NCI-H82 (cell line): Measurements from ENCODE around the gene GIGYF2.
A peak's percentile ranks its signal among the peaks of the same experiment; 100 is the strongest.

Experiments
- DNase-seq: peaks from one replicate; lab custom pipeline; 2025; lab: John Stamatoyannopoulos, UW

Gene GIGYF2

DNA sequence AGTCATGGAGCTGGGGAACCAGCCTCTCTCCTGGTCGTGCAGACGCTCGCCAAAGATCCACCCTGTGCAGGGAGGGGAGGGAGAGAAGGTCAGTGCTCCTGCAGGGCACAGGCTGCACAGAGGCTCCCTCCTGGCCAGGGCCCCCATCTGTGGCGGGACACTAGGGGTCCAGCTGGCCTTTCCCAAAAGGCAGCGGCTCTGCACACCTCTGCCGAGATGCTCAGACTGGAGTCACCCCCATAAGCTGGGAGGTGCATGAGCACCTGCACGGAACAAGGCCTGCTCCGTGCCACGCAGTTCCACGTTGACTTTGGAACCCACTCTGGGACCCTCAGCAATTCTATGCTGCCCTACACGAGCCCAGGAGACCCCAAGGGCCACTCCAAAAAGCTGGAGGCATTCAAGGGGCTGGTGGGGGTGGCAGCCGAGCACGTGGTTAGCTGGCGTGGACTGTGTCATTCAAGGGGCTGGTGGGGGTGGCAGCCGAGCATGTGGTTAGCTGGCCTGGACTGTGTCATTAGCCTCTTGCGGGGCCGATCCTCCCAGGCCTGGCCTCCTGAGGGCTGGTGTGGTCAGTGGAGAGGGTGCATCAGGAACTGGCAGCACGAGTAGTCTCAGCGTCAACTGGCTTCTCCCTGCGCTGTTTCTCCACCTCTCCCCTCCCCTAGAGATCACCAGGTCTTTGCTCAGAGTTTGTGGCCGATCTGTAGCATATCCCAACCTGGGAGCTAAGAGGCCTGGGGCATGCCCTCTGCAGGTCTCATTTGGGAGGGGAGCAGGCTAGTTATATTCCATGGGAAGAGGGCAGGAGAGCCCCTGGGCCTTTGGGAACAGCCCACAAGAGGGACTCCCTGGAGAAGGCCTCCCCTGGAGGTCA is 182.7 kb downstream of the GIGYF2 start:
- no peak for DNase-seq

- no peak for DNase-seq
Observed at GRCh38 chr2:232880764-232881351, 183.7 kb downstream of the GIGYF2 start.

DNA sequence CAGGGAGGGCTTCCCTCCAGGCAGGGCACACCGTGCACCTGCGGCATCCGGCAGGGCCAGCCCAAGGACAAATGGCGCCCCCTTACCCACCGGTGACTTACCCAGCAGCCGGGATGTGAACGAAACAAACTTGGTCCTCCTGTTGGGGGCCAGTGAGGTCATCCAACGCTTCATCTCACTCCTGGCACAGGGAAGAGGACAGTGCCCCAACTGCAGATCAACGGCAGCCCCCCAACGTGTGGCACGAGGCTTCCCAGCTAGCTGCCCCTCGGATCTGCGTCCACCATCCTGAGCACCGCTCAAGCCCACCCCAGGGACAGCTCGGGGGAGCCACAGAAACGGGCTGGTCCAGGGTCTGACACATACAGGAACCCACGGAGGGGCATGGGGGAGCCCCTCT is 185.0 kb downstream of the GIGYF2 start:
- no peak for DNase-seq

DNA sequence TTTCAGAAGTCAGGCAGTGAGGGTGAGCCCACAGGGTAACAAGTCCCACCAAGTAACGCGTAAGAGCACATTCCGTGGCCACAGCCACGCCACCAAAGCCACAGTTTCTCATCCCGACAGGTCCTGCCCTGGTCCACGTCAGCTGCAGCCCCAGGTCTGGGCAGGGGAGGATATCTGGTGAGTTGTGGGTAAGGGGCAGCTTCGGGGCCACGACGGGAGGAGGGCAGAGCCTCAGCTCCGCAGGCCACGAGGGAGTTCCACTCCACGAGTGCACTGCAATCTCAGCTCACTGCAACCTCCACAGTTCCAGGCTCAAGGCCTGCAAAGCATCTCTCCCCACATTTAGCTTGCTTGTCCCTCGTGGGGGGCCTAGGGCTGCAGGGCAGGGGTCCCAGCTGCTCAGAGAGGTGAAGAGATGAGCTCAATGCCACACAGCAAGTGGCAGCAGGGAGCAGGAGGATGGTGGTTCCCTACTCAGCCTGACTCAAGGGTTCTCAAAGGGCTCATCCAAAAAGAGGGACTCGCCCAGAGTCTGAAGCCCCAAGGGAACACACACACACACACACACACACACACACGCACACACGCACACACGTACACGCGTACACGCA is 185.5 kb downstream of the GIGYF2 start:
- DNase-seq: no peak

- DNase-seq: no peak
Observed at GRCh38 chr2:232883116-232883721, 186.1 kb downstream of the GIGYF2 start.

GRCh38 chr2:232884001-232884421 is 186.9 kb downstream of the GIGYF2 start:
- DNase-seq: no peak

DNA sequence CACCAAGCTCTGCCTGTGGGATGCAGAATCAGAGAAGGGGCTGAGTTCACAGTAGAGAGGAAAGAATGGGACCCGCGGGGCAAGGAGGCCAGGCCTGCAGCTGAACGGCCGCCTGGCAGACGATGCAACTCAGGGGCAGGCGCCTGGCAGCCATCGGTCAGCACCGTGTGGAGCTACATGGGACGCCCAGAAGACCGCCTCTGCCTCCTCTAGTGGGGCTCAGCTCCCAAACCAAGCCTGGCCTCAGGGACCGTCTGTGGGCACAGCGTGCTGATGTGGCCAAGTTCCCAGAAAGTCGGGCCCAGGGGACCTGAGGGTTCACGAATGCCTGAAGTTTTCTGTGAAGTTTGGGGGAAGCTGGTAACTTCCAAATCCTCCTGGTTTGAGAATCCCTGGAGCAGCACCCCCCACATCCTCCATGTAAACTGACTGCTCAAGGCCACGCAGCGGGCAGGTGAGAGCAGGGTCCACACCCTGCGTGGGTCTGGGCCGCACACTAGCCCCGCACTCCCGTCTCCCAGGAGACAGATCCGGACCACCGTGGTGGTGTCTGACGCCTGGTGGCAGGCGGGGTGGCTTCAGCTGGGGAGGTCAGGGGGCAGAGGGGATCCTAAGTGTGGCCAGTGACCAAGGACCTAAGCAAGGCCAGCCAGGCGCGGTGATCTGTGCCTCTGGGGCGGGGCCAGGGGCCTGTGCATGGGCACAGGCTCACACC is 187.6 kb downstream of the GIGYF2 start:
- no peak for DNase-seq

GRCh38 chr2:232885264-232885961 is 188.3 kb downstream of the GIGYF2 start:
- no peak for DNase-seq

DNA sequence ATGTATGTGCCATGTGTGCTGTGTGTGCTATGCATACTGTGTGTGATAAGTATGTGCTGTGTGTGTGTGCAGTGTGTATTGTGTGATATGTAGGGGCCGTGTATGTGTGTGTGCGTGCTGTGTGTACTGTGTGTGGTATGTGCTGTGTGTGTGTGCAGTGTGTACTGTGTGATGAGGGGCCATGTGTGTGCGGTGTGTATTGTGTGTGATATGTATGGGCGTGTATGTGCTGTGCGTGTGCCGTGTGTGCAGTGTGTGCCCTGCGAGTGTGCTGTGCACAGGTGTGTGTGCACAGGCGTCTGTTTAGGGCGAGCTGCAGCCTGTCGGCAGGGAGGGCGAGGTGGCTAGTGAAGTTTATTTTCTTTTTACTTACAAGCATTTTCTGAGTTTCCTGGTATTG is 189.0 kb downstream of the GIGYF2 start:
- no peak for DNase-seq

DNA sequence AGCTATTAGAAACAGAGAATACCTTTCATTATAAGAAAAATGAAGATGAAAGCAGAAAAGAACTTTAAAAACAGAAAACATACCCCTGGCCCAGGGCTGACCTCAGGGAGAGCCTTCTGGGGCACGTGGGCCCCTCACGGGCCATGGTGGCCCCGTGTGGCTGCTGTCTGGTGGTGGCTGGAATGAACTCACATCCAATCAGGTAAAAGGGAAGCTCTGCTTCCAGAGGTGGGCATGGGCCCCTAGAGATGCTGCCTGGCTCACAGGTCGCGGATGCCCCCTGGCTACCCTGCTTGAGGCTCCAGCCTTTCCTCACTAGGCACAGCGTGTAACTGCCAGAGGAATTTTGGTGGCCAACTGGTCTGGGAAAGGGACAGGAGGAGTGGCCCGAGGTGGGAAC is 189.5 kb downstream of the GIGYF2 start:
- DNase-seq: no peak

GRCh38 chr2:232887171-232887850 is 190.2 kb downstream of the GIGYF2 start:
- DNase-seq: peak; percentile 21

DNA sequence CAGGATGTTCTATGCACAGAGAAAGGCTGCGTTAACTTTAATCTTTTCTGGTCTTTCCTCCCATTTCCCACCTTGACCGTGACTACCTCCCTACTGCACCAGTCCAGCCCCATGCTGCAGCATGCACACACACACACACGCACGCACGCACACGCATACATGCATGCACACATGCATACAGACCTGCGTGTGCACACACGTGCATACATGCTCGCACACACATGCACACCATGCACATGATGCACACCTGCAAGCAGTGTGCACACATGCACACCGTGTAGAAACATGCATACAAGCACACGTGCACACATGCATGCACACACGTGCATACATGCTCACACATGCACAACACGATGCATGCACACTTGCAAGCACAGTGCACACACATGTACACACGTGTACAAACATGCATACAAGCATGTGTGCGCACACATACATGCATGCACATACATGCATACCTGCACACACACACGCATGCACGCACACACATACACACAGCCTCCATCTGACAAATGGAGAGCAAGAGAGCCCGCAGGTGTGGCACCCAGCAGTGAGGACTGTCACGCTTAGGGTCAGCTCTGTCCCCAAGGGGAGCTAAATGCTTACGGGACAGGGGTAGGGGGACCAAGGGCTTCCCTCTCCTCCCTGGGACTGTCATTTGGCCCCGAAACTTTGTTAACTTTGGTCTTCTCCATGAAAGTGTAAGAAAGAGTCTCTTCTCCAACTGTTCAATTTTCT is 191.1 kb downstream of the GIGYF2 start:
- DNase-seq: no peak

- DNase-seq: no peak
Observed at GRCh38 chr2:232888839-232889529, 191.9 kb downstream of the GIGYF2 start.

- no peak for DNase-seq
Observed at GRCh38 chr2:232889876-232890401, 192.8 kb downstream of the GIGYF2 start.

- no peak for DNase-seq
Observed at GRCh38 chr2:232890536-232890895, 193.4 kb downstream of the GIGYF2 start.

DNA sequence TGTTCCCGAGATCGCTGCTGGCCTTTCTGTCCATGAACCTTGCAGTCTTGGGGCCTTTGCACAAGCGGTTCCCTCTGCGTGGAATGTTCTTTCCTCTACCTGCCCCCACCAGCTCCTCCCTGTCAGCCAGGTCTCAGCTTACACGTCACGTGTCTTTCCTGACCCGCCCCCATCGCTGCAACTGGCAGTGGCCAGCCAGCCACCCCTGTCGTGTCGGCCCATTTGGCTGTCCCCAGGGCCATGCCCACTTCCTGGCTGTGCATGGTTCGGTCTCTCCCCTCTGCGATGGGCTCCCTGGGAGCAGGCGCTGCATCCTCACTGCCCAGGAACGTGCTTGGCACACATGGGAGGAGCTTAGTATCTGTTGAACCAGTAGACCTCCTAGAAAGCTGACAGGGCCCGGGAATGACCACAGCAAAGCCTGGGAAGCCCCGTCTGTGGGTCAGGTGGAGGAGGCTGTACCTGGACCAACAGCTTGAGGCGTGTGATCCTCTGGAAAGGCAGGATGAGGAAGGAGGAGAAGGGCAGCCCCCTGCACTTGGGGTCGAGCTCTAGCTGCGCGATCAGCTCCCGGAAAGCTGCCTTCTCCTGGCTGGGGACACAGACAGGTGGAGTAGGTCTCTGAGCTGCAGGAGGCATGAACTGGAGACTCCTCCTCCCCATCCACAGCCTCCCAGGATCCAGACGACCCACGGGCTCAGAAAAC is 193.9 kb downstream of the GIGYF2 start:
- DNase-seq: peak; percentile 27

DNA sequence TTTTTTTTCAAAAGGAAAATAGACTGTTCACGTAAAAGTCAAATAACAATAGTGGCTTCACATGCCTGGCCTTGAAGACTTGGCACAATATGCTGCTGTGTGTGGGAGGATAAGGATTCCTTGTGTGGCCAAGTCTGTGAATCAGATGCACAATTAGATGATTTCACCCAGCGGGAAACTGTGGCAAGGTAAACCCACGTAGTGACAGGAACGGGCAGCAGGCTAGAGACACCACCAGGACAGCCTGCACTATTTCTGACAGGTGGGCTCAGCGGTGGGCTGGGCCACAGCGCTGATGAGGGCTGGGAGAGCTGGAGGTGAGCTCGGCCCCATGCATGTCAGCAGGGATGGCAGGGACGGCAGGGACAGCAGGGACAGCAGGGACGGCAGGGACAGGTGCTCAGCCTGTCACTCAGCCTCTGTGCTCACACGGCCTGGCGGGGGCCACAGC is 194.5 kb downstream of the GIGYF2 start:
- DNase-seq: no peak

DNA sequence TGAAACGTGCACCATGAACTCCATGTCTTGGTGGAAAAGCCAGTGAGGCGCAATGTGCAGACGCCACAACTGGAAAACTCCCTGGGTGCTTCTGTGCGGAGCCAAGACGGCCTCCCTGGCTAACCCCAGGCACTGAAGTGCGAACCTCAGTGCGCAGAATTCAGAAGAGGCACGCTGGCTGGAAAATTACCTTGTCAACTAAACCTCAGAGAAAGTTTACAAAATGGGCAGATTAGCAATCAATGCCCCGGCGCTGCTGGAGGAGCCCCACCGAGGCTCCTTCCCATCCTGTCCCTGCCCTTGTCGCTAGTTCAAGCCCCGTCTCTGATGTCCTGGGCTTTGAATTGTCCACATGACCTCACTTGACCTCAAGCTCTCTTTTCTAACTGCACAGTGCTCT is 195.1 kb downstream of the GIGYF2 start:
- no peak for DNase-seq

DNA sequence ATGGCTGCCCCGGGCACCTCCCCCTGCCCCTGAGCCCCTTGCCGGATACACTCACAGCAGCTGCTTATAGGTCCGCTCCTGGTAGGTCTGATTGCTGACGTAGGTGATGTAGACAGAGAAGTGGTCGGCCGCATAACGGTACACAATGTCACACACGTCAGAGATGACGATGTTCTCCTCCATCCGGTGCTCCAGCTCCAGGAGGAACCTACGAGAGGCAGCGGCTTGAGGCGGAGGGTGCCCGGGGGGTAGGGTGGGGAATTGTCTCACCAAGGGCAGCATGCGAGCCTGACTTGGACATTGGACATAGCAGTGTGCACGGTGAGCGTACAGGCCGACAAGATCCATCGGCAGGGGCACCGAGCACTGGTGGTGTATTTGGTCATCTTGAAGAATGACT is 195.7 kb downstream of the GIGYF2 start:
- no peak for DNase-seq
